Measurements from ENCODE around the gene RBL1.
"Not testable (repeated sequence)": the region's sequence is repeated elsewhere in the genome, so short reads cannot be mapped to it uniquely, and the experiment has no call there.

Gene RBL1

GRCh38 chr20:36992802-36993334 lies 102.9 kb downstream of the RBL1 start:
- DNase-seq (ENCODE audit: low read depth, low spot score) = no peak

- DNase-seq (ENCODE audit: low read depth, low spot score) = no peak
These were observed 104.1 kb downstream of the RBL1 start for GRCh38 chr20:36991703-36992102.

- no peak for DNase-seq (ENCODE audit: low read depth, low spot score)
These were observed 106.0 kb downstream of the RBL1 start for GRCh38 chr20:36989797-36990196.

GRCh38 chr20:36988494-36988966 lies 107.3 kb downstream of the RBL1 start:
- DNase-seq (ENCODE audit: low read depth, low spot score) = no peak

- DNase-seq (ENCODE audit: low read depth, low spot score) = no peak
These were observed 111.5 kb downstream of the RBL1 start for GRCh38 chr20:36984257-36984638.

- DNase-seq (ENCODE audit: low read depth, low spot score) = peak; percentile 34
These were observed 120.5 kb downstream of the RBL1 start for GRCh38 chr20:36975099-36975818.

DNA sequence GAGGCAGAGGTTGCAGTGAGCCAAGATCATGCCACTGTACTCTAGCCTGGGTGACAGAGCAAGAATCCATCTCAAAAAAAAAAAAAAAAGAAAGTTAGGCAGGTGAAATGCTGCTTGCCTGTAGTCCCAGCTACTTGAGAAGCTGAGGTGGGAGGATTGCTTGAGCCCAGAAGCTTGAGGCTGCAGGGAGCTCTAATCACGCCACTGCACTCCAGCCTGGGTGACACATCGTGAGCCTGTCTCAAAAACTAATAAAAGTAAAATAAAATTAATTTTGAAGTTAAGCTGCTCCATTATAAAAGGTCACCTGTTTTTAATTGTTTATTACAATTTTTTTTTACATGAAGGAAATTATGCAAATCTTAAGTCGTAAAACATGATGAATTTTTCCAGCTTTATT lies 121.1 kb downstream of the RBL1 start:
- no peak for DNase-seq (ENCODE audit: low read depth, low spot score)

- DNase-seq (ENCODE audit: low read depth, low spot score) = no peak
These were observed 124.7 kb downstream of the RBL1 start for GRCh38 chr20:36971103-36971502.

GRCh38 chr20:36969478-36970186 lies 126.2 kb downstream of the RBL1 start:
- peak; percentile 10 for DNase-seq (ENCODE audit: low read depth, low spot score)

DNA sequence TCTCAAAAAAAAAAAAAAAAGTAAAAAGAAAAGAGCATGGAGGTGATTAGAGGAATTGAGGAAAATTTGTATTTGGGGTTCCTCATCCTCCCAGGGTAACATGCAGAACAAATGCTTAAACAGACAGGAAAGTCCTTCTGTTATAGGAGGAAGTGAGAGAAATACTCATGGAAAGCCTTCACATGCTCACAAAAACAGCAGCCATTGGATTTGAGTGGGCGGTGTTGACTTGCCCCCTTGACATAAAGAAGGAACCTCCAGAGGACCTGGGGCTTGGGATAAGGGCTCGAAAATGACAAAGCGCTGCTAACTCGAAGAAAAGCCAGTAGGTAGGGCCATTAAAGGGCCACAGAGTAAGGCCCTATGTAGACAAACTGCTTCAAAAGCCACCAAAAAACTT lies 126.7 kb downstream of the RBL1 start:
- no peak for DNase-seq (ENCODE audit: low read depth, low spot score)

DNA sequence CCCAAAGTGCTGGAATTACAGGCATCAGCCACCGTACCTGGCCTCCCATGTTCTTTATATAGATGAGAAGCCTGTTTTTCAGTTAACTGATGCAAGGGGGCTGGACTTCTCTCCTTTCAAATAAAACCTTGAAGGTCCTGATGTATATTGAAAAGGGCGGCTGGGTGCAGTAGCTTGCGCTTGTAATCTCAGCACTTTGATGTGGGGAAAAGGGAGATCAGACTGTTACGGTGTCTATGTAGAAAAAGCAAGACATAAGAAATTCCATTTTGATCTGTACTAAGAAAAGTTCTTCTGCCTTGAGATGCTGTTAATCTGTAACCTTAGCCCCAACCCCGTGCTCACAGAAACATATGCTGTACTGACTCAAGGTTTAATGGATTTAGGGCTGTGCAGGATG lies 128.2 kb downstream of the RBL1 start:
- no peak for DNase-seq (ENCODE audit: low read depth, low spot score)

DNA sequence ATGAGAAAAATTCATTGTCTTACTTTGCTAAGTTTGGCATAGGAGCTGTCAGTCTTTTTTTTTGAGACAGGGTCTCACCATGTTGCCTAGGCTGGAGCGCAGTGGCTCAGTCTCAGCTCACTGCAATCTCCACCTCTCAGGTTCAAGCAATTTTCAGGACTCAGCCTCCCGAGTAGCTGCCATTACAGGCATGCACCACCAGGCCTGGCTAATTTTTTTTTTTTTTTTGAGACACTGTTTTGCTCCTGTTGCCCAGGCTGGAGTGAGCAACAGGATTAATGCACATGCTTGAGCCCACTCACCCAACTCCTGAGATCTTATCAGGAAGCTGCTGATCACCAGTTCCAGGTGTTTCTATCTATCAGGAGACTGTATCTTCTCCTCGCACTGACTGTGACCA lies 128.8 kb downstream of the RBL1 start:
- DNase-seq (ENCODE audit: low read depth, low spot score) = not testable (repeated sequence)

DNA sequence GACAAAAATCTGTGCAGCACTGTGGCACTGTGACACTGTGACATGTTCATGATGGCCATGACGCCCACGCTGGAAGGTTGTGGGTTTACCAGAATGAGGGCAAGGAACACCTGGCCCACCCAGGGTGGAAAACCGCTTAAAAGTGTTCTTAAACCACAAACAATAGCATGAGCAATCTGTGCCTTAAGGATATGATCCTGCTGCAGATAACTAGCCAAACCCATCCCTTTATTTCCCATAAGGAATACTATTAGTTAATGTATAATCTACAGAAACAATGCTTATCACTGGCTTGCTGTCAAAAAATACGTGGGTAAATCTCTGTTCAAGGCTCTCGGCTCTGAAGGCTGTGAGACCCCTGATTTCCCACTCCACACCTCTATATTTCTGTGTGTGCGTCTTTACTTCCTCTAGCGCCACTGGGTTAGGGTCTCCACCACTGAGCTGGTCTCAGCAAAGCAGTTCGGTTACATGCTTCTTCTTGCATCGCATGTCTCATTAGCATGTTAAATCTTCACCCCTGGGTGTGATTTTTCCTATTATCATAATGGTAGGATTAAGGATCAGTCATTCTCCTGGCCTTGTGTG lies 133.3 kb downstream of the RBL1 start:
- not testable (repeated sequence) for DNase-seq (ENCODE audit: low read depth, low spot score)

GRCh38 chr20:36959242-36959641 lies 136.6 kb downstream of the RBL1 start:
- no peak for DNase-seq (ENCODE audit: low read depth, low spot score)

GRCh38 chr20:36957875-36958667 lies 137.7 kb downstream of the RBL1 start:
- DNase-seq (ENCODE audit: low read depth, low spot score) = no peak

- DNase-seq (ENCODE audit: low read depth, low spot score) = no peak
These were observed 139.1 kb downstream of the RBL1 start for GRCh38 chr20:36956674-36957073.

- no peak for DNase-seq (ENCODE audit: low read depth, low spot score)
These were observed 139.8 kb downstream of the RBL1 start for GRCh38 chr20:36956016-36956415.

DNA sequence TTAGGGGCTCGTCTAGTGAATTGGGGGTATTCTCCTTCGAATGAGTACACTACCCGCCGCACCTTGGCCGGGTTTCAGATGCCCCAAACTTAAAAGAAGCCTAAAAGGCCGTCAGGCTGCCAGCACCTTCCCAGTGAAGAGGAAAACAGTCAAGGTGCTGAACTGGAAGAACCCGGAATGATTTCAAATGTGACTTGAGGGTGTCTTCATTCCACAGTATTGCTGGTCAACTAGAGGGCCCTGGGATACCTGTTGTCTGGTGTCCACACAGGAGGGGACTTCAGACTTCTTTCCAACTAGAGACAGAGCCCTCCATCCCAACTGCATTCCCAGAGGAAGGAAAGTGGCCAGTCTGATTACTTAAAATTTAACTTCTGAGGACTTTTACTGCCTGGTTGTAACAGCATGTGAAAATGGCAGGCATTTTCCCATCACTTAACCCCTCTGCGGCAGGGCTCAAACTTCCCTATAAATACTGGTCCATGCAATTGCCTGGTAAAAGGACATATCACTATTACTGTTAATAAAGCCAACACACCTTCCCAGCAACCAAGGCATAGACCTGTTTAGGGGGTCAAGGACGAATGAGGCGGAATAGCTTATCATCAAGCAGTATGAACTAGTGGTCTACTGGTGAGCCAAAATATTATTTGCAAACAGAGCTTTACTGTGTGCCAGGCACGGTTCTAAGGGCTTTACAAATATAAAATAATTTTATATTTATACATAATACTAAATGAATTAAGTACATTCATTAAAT lies 143.6 kb downstream of the RBL1 start:
- no peak for DNase-seq (ENCODE audit: low read depth, low spot score)

DNA sequence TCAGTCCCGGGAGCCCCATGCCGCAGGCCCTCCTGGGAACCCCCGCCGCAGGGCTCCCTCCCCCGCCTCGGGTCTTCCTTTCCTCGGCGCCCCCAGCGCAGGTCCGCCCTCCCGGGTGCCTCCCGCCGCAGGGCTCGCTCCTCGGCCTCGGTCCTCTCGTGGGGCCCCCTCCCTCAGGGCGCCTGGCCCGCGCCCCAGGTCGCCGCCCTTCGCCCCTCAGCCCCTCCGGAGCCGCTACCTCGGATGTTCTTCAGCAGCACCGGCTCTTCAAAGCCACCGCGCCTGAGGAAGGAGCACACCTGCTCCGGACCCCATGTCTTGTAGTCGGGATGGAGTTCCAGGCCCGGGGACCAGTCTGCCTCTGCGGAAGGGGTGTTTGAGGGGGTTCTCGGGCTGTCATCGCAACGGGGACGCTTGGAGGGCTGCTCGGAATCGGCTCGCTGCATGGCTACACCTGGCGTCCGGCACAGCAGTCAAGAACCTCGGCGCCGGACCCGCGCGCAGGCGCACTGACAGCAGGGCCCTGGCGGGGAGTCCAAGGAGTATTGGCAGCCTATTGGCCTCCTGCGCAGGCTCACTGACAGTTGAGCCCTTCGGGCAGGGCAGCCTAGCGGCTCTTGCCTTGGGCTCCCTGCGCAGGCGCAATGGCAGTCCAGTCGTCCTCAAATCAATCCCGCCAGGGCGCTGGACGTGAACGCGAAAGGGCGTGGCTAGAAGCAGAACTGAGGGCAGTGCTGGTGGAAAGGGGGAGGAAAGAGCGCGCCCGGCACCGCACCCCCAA lies 144.4 kb downstream of the RBL1 start, which contains the start of gene SAMHD1:
Gene SAMHD1 (minus strand): TSS at position 511 of the 781 bp plus-strand sequence. CDS start 65 bp downstream, at position 446.
- peak; percentile 84 for DNase-seq (ENCODE audit: low read depth, low spot score)
